ENCODE measurements around the gene OSTN.

OSTN gene

GRCh38 chr3:191280882-191281281 is 81.8 kb downstream of the OSTN start:
- no peak overlapping the region for H3K4me3 ChIP-seq (ENCODE audit: low read length)
- DNase-seq (ENCODE audit: low read depth), result no peak
- TF ChIP-seq CTCF (IDR thresholded peaks at IDR 0.05; ENCODE audit: insufficient read depth, low read depth, low read length, missing control alignments), result no peak

- no peak for TF ChIP-seq CTCF (IDR thresholded peaks at IDR 0.05; ENCODE audit: insufficient read depth, low read depth, low read length, missing control alignments)
- DNase-seq (ENCODE audit: low read depth), result no peak
Measured at GRCh38 chr3:191282251-191283185, 83.5 kb downstream of the OSTN start.

GRCh38 chr3:191283400-191283799 is 84.4 kb downstream of the OSTN start:
- no peak overlapping the region for H3K4me3 ChIP-seq (ENCODE audit: low read length)
- no peak for DNase-seq (ENCODE audit: low read depth)
- no peak for TF ChIP-seq CTCF (IDR thresholded peaks at IDR 0.05; ENCODE audit: insufficient read depth, low read depth, low read length, missing control alignments)

More at GRCh38 chr3:191282251-191283185, 83.5 kb downstream of the OSTN start:
- no peak overlapping the region for H3K4me3 ChIP-seq (ENCODE audit: low read length)

GRCh38 chr3:191290311-191291025 is 91.4 kb downstream of the OSTN start:
- no peak overlapping the region for H3K4me3 ChIP-seq (ENCODE audit: low read length)
- peak; percentile 2 for DNase-seq (ENCODE audit: low read depth)
- TF ChIP-seq CTCF (IDR thresholded peaks at IDR 0.05; ENCODE audit: insufficient read depth, low read depth, low read length, missing control alignments), result no peak

GRCh38 chr3:191292243-191293015 is 93.4 kb downstream of the OSTN start:
- no peak for DNase-seq (ENCODE audit: low read depth)
- TF ChIP-seq CTCF (IDR thresholded peaks at IDR 0.05; ENCODE audit: insufficient read depth, low read depth, low read length, missing control alignments), result no peak
- H3K4me3 ChIP-seq (ENCODE audit: low read length), result no peak overlapping the region

- H3K4me3 ChIP-seq (ENCODE audit: low read length), result no peak overlapping the region
- TF ChIP-seq CTCF (IDR thresholded peaks at IDR 0.05; ENCODE audit: insufficient read depth, low read depth, low read length, missing control alignments), result no peak
- no peak for DNase-seq (ENCODE audit: low read depth)
Measured at GRCh38 chr3:191294291-191294690, 95.2 kb downstream of the OSTN start.
